Measurements from ENCODE around the gene PRLHR. TPM values are rescaled to one million over a fixed set of nuclear protein-coding genes. Genes with fewer than 3 reads are reported as not detected.

PRLHR gene
- total and polyA plus RNA-seq, 7 donors = 0.01 to 0.06 TPM; not detected in 5

DNA sequence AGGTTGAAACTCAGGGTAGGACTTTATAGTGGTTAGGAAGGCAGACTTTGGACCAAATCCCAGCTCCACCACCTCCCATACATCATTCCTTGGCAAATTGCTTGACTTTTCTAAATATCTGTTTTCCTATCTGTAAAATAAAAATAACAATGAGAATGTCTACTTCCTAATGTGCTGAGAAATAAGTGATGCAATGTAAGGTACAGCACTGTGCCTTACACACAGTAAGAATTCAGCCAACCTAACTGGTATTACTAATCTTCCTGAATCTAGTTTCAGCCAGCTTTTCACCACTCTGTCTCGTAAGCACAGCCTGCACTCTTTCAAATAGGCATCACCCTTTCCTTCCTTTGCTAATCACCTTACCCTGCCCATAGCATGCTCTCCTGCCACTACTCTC is 9.7 kb downstream of the PRLHR start:
- Histone ChIP-seq H3K27me3 (ENCODE audit: insufficient read depth in 3 of 3, low read length in 2 of 3) (peaks cover 0 to 14% (median 2%) of the 10 kb centered on the region in 3 donors), H3K4me3 (no peak overlapping the region), H3K36me3 (ENCODE audit: insufficient read depth in 1 of 2, low read depth in 1 of 2) (no peaks in the 10 kb centered on the region), H3K4me1 (no peaks in the 10 kb centered on the region), H3K9me3 (no peaks in the 10 kb centered on the region), H3K27ac (no peak overlapping the region)
- intact Hi-C loops (cut with DNase I) = no loop called here
- no peak for ATAC-seq
- TF ChIP-seq, protein P1, sequence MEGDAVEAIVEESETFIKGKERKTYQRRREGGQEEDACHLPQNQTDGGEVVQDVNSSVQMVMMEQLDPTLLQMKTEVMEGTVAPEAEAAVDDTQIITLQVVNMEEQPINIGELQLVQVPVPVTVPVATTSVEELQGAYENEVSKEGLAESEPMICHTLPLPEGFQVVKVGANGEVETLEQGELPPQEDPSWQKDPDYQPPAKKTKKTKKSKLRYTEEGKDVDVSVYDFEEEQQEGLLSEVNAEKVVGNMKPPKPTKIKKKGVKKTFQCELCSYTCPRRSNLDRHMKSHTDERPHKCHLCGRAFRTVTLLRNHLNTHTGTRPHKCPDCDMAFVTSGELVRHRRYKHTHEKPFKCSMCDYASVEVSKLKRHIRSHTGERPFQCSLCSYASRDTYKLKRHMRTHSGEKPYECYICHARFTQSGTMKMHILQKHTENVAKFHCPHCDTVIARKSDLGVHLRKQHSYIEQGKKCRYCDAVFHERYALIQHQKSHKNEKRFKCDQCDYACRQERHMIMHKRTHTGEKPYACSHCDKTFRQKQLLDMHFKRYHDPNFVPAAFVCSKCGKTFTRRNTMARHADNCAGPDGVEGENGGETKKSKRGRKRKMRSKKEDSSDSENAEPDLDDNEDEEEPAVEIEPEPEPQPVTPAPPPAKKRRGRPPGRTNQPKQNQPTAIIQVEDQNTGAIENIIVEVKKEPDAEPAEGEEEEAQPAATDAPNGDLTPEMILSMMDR (IDR thresholded peaks at IDR 0.05) = no peak
- DNase-seq = no peak
- WGBS, 3 donors = 62 to 70% (median 68%) methylated on average over 1 of the region's 1 CpG

DNA sequence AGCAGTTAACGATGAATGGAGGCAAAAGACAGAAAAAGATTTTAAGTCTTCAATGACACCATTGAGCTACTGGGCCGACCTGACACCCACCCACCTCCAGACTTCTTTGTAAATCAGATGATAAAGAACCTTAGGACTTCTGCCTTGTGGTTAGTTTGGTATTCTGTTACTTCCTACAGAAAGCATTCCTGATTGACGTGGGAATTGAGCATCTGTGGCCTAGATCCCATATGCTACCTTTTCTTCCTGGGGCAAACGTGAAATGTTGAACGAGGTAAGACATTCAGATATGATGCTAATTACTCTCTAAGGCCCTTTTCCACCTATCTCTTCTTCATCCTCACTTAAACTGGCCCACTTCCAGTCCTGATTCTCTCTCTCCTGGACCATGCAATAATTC is 10.2 kb downstream of the PRLHR start:
- H3K27me3 ChIP-seq (ENCODE audit: insufficient read depth in 3 of 3, low read length in 2 of 3) = peaks cover 0 to 14% (median 2%) of the 10 kb centered on the region in 3 donors
- no peaks in the 10 kb centered on the region for H3K36me3 ChIP-seq (ENCODE audit: insufficient read depth in 1 of 2, low read depth in 1 of 2)
- TF ChIP-seq, protein P1 (IDR thresholded peaks at IDR 0.05) = no peak
- DNase-seq (no peak), ATAC-seq (no peak)
- WGBS, 3 donors = 83 to 87% (median 85%) methylated on average over 5 of the region's 5 CpGs
- no peaks in the 10 kb centered on the region for H3K4me1 ChIP-seq
- no peak overlapping the region for H3K4me3 ChIP-seq
- H3K27ac ChIP-seq = no peak overlapping the region
- intact Hi-C loops (cut with DNase I) = no loop called here
- H3K9me3 ChIP-seq = no peaks in the 10 kb centered on the region

- ATAC-seq (no peak), DNase-seq (no peak)
- WGBS, 3 donors = 65 to 73% (median 67%) methylated on average over 6 of the region's 6 CpGs
- no peaks in the 10 kb centered on the region for H3K9me3 ChIP-seq
- H3K27me3 ChIP-seq (ENCODE audit: insufficient read depth in 3 of 3, low read length in 2 of 3) = peaks cover 0 to 14% (median 2%) of the 10 kb centered on the region in 3 donors
- no peak overlapping the region for H3K27ac ChIP-seq
- H3K36me3 ChIP-seq (ENCODE audit: insufficient read depth in 1 of 2, low read depth in 1 of 2) = no peaks in the 10 kb centered on the region
- TF ChIP-seq, protein P1 (IDR thresholded peaks at IDR 0.05) = no peak
- intact Hi-C loops (cut with DNase I) = no loop called here
- no peaks in the 10 kb centered on the region for H3K4me1 ChIP-seq
- no peak overlapping the region for H3K4me3 ChIP-seq
Measured at GRCh38 chr10:118584181-118584954, 11.1 kb downstream of the PRLHR start.

DNA sequence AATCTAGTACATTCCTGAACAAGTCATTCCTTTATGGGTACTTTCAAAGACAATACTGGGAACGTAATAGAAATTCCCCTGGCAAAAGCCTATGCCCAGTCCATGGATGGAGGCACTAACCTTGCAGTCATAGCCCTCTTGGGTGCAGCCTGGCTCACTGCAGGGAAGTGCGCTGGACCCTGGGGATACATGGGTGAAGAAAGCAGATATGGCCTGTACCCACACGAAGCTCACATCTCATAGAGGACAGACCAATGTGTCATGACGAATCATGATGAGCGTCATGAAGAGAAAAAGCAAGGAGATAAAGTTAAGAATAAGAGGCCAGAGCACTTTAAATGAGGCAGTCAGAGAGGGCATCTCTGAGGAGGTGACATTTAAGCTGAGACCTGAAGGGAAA is 11.8 kb downstream of the PRLHR start:
- intact Hi-C loops (cut with DNase I) = no loop called here
- Histone ChIP-seq H3K4me3 (no peak overlapping the region), H3K9me3 (no peaks in the 10 kb centered on the region), H3K27me3 (ENCODE audit: insufficient read depth in 3 of 3, low read length in 2 of 3) (peaks cover 0 to 10% (median 2%) of the 10 kb centered on the region in 3 donors), H3K27ac (no peak overlapping the region), H3K36me3 (ENCODE audit: insufficient read depth in 1 of 2, low read depth in 1 of 2) (no peaks in the 10 kb centered on the region), H3K4me1 (no peaks in the 10 kb centered on the region)
- DNase-seq = no peak
- no peak for ATAC-seq
- WGBS, 3 donors = 86 to 91% (median 89%) methylated on average over 5 of the region's 5 CpGs
- TF ChIP-seq, protein P1 (IDR thresholded peaks at IDR 0.05) = no peak

Data from psoas muscle (tissue), 8 donors.